Upper lobe of right lung (tissue), 1 donor: ENCODE data around the gene GNAO1. TPM values are rescaled to one million over a fixed set of nuclear protein-coding genes. Genes with fewer than 3 reads are reported as not detected.

Experiments
- ATAC-seq: fragments of 200-7000 bp; cut with Tn5 transposase; one replicate; pipeline ENCODE4 v1.9.1; 2020; ENCODE audit warnings: mild to moderate bottlenecking, moderate library complexity
- DNase-seq: peaks from one replicate; pipeline ENCODE4 v3.0.0-alpha.2; 2020
- H3K27ac ChIP-seq: fragments of 200-600 bp; one replicate; pipeline ENCODE4 v1.8.0; 2022
- H3K27me3 ChIP-seq: fragments of 200-600 bp; one replicate; pipeline ENCODE4 v1.8.0; 2022; ENCODE audit warnings: mild to moderate bottlenecking
- H3K36me3 ChIP-seq: fragments of 200-600 bp; one replicate; pipeline ENCODE4 v1.8.0; 2022
- H3K4me1 ChIP-seq: fragments of 200-600 bp; one replicate; pipeline ENCODE4 v1.8.0; 2022
- H3K4me3 ChIP-seq: fragments of 200-600 bp; one replicate; pipeline ENCODE4 v1.8.0; 2022; ENCODE audit warnings: mild to moderate bottlenecking
- H3K9me3 ChIP-seq: fragments of 200-600 bp; one replicate; pipeline ENCODE4 v1.8.0; 2022
- CTCF ChIP-seq: fragments of 200-600 bp; IDR thresholded peaks from one replicate; pipeline ENCODE4 v1.8.0; 2022; ENCODE audit warnings: antibody characterized with exemption
- intact Hi-C: fragments of 100-400 bp; cut with DNase I; formaldehyde crosslinking; loops from one replicate; pipeline ENCODE4 v1.11.0; 2022
- total RNA-seq: library from RNA; stranded (reverse); fragmentation: NEBNext Ultra II Directional; extraction: Animal tissue kit (Norgen Biotek cat#: 25700); gene quantifications from one replicate; pipeline ENCODE4 v1.2.1, GENCODE V29; 2021
- donor health status: DM: no; HTN: yes; CAD: no; lungs with severe emphysema.

Gene GNAO1
- total RNA-seq, 1 donor from 2014 or later, result 1.8 TPM

DNA sequence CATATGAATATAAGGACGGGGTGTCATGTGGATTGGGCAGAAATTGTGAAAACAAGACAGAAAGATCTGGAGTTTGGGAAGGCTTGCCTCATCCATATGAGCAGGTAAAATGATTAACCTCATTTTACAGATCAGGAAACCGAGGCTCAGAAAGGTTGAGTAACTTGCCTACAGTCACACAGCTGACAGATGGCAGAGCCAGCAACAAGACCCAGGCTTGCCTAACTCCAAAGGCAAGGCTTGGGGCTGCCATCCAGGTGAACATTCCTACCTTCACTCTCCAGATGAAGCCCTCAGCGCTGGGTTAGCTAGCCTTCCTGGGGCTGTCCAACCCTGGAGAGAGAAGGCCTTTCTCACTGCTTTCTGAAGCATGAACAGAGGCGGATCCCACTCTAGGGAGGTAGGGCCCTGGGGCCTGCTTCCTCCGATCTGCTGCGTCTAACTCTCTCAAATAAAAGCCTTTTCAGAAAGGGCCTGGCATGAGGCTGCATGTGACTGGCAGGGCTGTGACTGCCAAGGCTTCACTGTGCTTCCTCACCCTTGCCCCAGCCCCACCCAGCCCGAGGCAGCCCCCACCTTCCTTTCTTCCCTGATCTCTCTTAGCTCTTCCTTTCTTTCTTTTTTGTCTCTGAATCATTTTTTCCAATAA, 107.8 kb downstream of the GNAO1 start:
- Histone ChIP-seq H3K4me3 (no peak overlapping the region), H3K27me3 (no peaks in the 10 kb centered on the region), H3K4me1 (peaks cover 3% of the 10 kb centered on the region), H3K36me3 (no peaks in the 10 kb centered on the region), H3K9me3 (no peaks in the 10 kb centered on the region), H3K27ac (peak overlapping the region; percentile 2)
- intact Hi-C loops, result no loop called here
- ATAC-seq (peak; percentile 69), DNase-seq (no peak)
- TF ChIP-seq CTCF, result no peak

- H3K27me3 ChIP-seq, result no peaks in the 10 kb centered on the region
- no peak for TF ChIP-seq CTCF
- intact Hi-C loops, result no loop called here
- DNase-seq (no peak), ATAC-seq (peak; percentile 60)
- no peak overlapping the region for H3K4me3 ChIP-seq
- H3K36me3 ChIP-seq, result no peaks in the 10 kb centered on the region
- H3K4me1 ChIP-seq, result peaks cover 3% of the 10 kb centered on the region
- no peak overlapping the region for H3K27ac ChIP-seq
- H3K9me3 ChIP-seq, result no peaks in the 10 kb centered on the region
These were observed 108.9 kb downstream of the GNAO1 start for GRCh38 chr16:56300242-56300623.

- ATAC-seq, result no peak
- no peak for TF ChIP-seq CTCF
- Histone ChIP-seq H3K4me1 (peaks cover 3% of the 10 kb centered on the region), H3K27me3 (no peaks in the 10 kb centered on the region), H3K9me3 (no peaks in the 10 kb centered on the region), H3K27ac (no peak overlapping the region), H3K4me3 (no peak overlapping the region), H3K36me3 (no peaks in the 10 kb centered on the region)
- intact Hi-C loops, result no loop called here
- no peak for DNase-seq
These were observed 109.9 kb downstream of the GNAO1 start for GRCh38 chr16:56300891-56301850.

- Histone ChIP-seq H3K27ac (no peak overlapping the region), H3K27me3 (no peaks in the 10 kb centered on the region), H3K4me1 (peaks cover 3% of the 10 kb centered on the region), H3K4me3 (no peak overlapping the region), H3K9me3 (no peaks in the 10 kb centered on the region), H3K36me3 (no peaks in the 10 kb centered on the region)
- ATAC-seq (no peak), DNase-seq (no peak)
- no peak for TF ChIP-seq CTCF
- intact Hi-C loops, result no loop called here
These were observed 111.2 kb downstream of the GNAO1 start for GRCh38 chr16:56302506-56302905.

- no peaks in the 10 kb centered on the region for H3K36me3 ChIP-seq
- intact Hi-C loops, result no loop called here
- H3K4me1 ChIP-seq, result peaks cover 3% of the 10 kb centered on the region
- no peak overlapping the region for H3K4me3 ChIP-seq
- no peaks in the 10 kb centered on the region for H3K27me3 ChIP-seq
- ATAC-seq (no peak), DNase-seq (no peak)
- no peaks in the 10 kb centered on the region for H3K9me3 ChIP-seq
- no peak for TF ChIP-seq CTCF
- H3K27ac ChIP-seq, result no peak overlapping the region
These were observed 111.9 kb downstream of the GNAO1 start for GRCh38 chr16:56303066-56303715.
